HG03196 (cell line): ENCODE results near the gene KCNQ5.
"Not testable (repeated sequence)": the region's sequence is repeated elsewhere in the genome, so short reads cannot be mapped to it uniquely, and the experiment has no call there.

Experiments used
- ATAC-seq: cut with Tn5 transposase; IDR thresholded peaks from one replicate; pipeline ENCODE4 v1.9.1; 2021; ENCODE audit not compliant: unreplicated experiment

Gene KCNQ5

GRCh38 chr6:72984189-72984831 is 362.4 kb downstream of the KCNQ5 start:
- not testable (repeated sequence) for ATAC-seq

- no peak for ATAC-seq
Measured at GRCh38 chr6:72984981-72985665, 363.3 kb downstream of the KCNQ5 start.

- ATAC-seq: no peak
Measured at GRCh38 chr6:72987301-72987700, 365.4 kb downstream of the KCNQ5 start.

- ATAC-seq: no peak
Measured at GRCh38 chr6:72999995-73000394, 378.1 kb downstream of the KCNQ5 start.

- no peak for ATAC-seq
Measured at GRCh38 chr6:73000460-73000859, 378.6 kb downstream of the KCNQ5 start.

- ATAC-seq: no peak
Measured at GRCh38 chr6:73002588-73002987, 380.7 kb downstream of the KCNQ5 start.

- ATAC-seq: no peak
Measured at GRCh38 chr6:73003302-73003701, 381.4 kb downstream of the KCNQ5 start.

- no peak for ATAC-seq
Measured at GRCh38 chr6:73004231-73004630, 382.4 kb downstream of the KCNQ5 start.

GRCh38 chr6:73004861-73005260 is 383.0 kb downstream of the KCNQ5 start:
- no peak for ATAC-seq

GRCh38 chr6:73006146-73006545 is 384.3 kb downstream of the KCNQ5 start:
- no peak for ATAC-seq

- ATAC-seq: no peak
Measured at GRCh38 chr6:73011945-73012344, 390.1 kb downstream of the KCNQ5 start.

GRCh38 chr6:73017476-73017875 is 395.6 kb downstream of the KCNQ5 start:
- ATAC-seq: no peak

GRCh38 chr6:73024598-73024997 is 402.7 kb downstream of the KCNQ5 start:
- no peak for ATAC-seq

- ATAC-seq: no peak
Measured at GRCh38 chr6:73027691-73028090, 405.8 kb downstream of the KCNQ5 start.

GRCh38 chr6:73028124-73028766 is 406.4 kb downstream of the KCNQ5 start:
- ATAC-seq: no peak

GRCh38 chr6:73028893-73029450 is 407.1 kb downstream of the KCNQ5 start:
- no peak for ATAC-seq

- no peak for ATAC-seq
Measured at GRCh38 chr6:73030257-73030656, 408.4 kb downstream of the KCNQ5 start.

- no peak for ATAC-seq
Measured at GRCh38 chr6:73030791-73031782, 409.2 kb downstream of the KCNQ5 start.

GRCh38 chr6:73032586-73032985 is 410.7 kb downstream of the KCNQ5 start:
- no peak for ATAC-seq

GRCh38 chr6:73036689-73037088 is 414.8 kb downstream of the KCNQ5 start:
- no peak for ATAC-seq

GRCh38 chr6:73041051-73041450 is 419.2 kb downstream of the KCNQ5 start:
- ATAC-seq: no peak
